T-helper 17 cell (primary cell): ENCODE results near the gene SS18L1. TPM values are rescaled to one million over a fixed set of nuclear protein-coding genes. Genes with fewer than 3 reads are reported as not detected.
"Not testable (repeated sequence)": the region's sequence is repeated elsewhere in the genome, so short reads cannot be mapped to it uniquely, and the experiment has no call there.

Experiments
- ATAC-seq: fragments of 150-1000 bp; cut with Tn5 transposase; 2 replicates; pipeline ENCODE4 v1.10.0; 2021; ENCODE audit warnings: mild to moderate bottlenecking, moderate library complexity
- DNase-seq, 3 donors: peaks; one replicate each; pipeline versions ENCODE4 v3.0.0 to v3.0.0-alpha.2; 2020 to 2021
- H3K9me3 ChIP-seq: one replicate; pipeline ENCODE4 v1.7.0; 2013; ENCODE audit warnings: low read length, mild to moderate bottlenecking; ENCODE audit not compliant: control insufficient read depth, poor library complexity, severe bottlenecking
- H3K27ac Mint-ChIP-seq: one replicate; pipeline ENCODE4 v1.8.0; 2022; ENCODE audit warnings: mild to moderate bottlenecking, moderate library complexity, mixed read lengths
- H3K27me3 Mint-ChIP-seq: one replicate; pipeline ENCODE4 v1.8.0; 2022; ENCODE audit warnings: mixed read lengths
- H3K36me3 Mint-ChIP-seq: one replicate; pipeline ENCODE4 v1.8.0; 2022; ENCODE audit warnings: low read depth, mixed read lengths
- H3K4me1 Mint-ChIP-seq: one replicate; pipeline ENCODE4 v1.8.0; 2022; ENCODE audit warnings: mild to moderate bottlenecking, mixed read lengths
- H3K4me3 Mint-ChIP-seq: one replicate; pipeline ENCODE4 v1.8.0; 2022; ENCODE audit warnings: mild to moderate bottlenecking, moderate library complexity, mixed read lengths
- total RNA-seq, 4 donors: library from RNA in 2 of 4; stranded (reverse) in 2 of 4; gene quantifications; one replicate each; pipeline ENCODE4 v1.2.3 and lab custom pipeline; 2022 to 2026

SS18L1 gene
- total RNA-seq, 2 donors from 2014 or later: 13.1 to 16.0 TPM

- peaks cover 32% of the 10 kb centered on the region for H3K4me1 Mint-ChIP-seq
- H3K27me3 Mint-ChIP-seq: no peaks in the 10 kb centered on the region
- DNase-seq (no peak), ATAC-seq (no peak)
- no peaks in the 10 kb centered on the region for H3K9me3 ChIP-seq
- no peaks in the 10 kb centered on the region for H3K36me3 Mint-ChIP-seq
- H3K27ac Mint-ChIP-seq: no peak overlapping the region
- H3K4me3 Mint-ChIP-seq: no peak overlapping the region
Measured at GRCh38 chr20:62146019-62146755, 2.6 kb downstream of the SS18L1 start.

- Mint-ChIP-seq H3K4me3 (no peak overlapping the region), H3K27me3 (no peaks in the 10 kb centered on the region), H3K4me1 (peaks cover 24% of the 10 kb centered on the region), H3K36me3 (no peaks in the 10 kb centered on the region), H3K27ac (no peak overlapping the region)
- no peaks in the 10 kb centered on the region for H3K9me3 ChIP-seq
- DNase-seq (no peak), ATAC-seq (no peak)
Measured at GRCh38 chr20:62147125-62147524, 3.6 kb downstream of the SS18L1 start.

- no peaks in the 10 kb centered on the region for H3K27me3 Mint-ChIP-seq
- H3K9me3 ChIP-seq: no peaks in the 10 kb centered on the region
- no peak overlapping the region for H3K27ac Mint-ChIP-seq
- DNase-seq: no peak
- no peak overlapping the region for H3K4me3 Mint-ChIP-seq
- ATAC-seq: no peak
- peaks cover 22% of the 10 kb centered on the region for H3K4me1 Mint-ChIP-seq
- no peaks in the 10 kb centered on the region for H3K36me3 Mint-ChIP-seq
Measured at GRCh38 chr20:62147528-62147927, 4.0 kb downstream of the SS18L1 start.

DNA sequence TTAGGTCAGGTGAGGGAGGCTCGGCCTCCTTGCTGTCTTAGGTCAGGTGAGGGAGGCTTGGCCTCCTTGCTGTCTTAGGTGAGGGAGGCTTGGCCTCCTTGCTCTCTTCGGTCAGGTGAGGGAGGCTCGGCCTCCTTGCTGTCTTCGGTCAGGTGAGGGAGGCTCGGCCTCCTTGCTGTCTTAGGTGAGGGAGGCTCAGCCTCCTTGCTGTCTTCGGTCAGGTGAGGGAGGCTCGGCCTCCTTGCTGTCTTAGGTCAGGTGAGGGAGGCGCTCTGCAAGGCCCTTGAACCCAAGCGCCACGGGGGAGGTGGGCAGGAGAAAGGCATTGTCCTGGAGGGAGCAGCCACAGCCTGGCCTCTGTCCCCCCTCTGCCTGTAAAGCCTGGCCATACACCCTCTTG is 4.8 kb downstream of the SS18L1 start:
- H3K9me3 ChIP-seq, ATAC-seq, H3K27me3 Mint-ChIP-seq, H3K36me3 Mint-ChIP-seq, H3K27ac Mint-ChIP-seq, H3K4me3 Mint-ChIP-seq, DNase-seq: not testable (repeated sequence)
- peaks cover 22% of the 10 kb centered on the region for H3K4me1 Mint-ChIP-seq

- DNase-seq: no peak
- peaks cover 22% of the 10 kb centered on the region for H3K4me1 Mint-ChIP-seq
- H3K36me3 Mint-ChIP-seq: peaks cover 2% of the 10 kb centered on the region
- no peak overlapping the region for H3K4me3 Mint-ChIP-seq
- H3K27me3 Mint-ChIP-seq: no peaks in the 10 kb centered on the region
- ATAC-seq: no peak
- peak overlapping the region; percentile 6 for H3K27ac Mint-ChIP-seq
- H3K9me3 ChIP-seq: no peaks in the 10 kb centered on the region
Measured at GRCh38 chr20:62148908-62149314, 5.3 kb downstream of the SS18L1 start.

DNA sequence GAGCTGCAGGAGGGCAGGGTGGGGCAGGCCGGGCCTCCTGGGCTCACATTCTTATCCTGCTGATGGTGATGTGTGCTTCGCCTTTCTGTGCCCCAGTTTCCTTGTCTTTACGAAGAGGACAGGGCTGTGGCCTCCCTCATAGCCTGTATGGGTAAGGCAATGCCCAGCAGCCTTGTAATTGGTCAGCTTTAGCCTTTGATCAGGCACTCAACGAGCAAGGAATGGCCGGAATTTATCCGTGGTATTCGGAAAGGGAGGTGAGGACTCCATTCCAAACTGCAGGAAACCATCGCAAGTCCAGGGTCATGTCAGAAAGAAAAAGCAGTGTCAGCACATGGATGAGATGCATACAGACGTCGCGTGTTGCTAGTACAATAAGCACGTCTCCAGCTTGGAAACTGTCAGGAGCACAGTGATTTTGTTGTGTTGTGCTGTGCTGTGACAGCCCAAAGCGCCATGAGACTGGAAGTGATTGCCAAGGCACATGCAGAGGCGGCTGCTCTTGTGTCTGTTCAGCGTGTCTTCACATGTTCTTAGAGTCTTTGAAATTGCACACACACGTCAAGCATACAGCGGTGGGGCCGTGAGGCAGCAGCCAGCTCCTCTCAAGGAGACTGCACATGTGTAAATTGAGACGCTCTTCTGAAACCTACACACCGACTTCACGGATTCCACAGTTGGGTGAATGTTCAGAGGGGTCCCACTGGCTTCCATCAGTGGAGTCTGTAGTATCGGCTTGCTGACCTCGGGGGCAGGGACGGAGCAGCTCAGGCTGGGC is 6.2 kb downstream of the SS18L1 start:
- DNase-seq: no peak
- Mint-ChIP-seq H3K4me3 (no peak overlapping the region), H3K27me3 (no peaks in the 10 kb centered on the region), H3K4me1 (peaks cover 18% of the 10 kb centered on the region), H3K27ac (peak overlapping the region; percentile 6), H3K36me3 (peaks cover 4% of the 10 kb centered on the region)
- no peaks in the 10 kb centered on the region for H3K9me3 ChIP-seq
- no peak for ATAC-seq

- H3K4me1 Mint-ChIP-seq: peaks cover 16% of the 10 kb centered on the region
Measured at GRCh38 chr20:62150310-62150575, 6.7 kb downstream of the SS18L1 start.

GRCh38 chr20:62151225-62151624 is 7.7 kb downstream of the SS18L1 start:
- Mint-ChIP-seq H3K27ac (no peak overlapping the region), H3K36me3 (peaks cover 7% of the 10 kb centered on the region), H3K4me1 (peaks cover 17% of the 10 kb centered on the region), H3K27me3 (no peaks in the 10 kb centered on the region), H3K4me3 (no peak overlapping the region)
- DNase-seq: no peak
- ATAC-seq: no peak
- no peaks in the 10 kb centered on the region for H3K9me3 ChIP-seq

More at GRCh38 chr20:62150310-62150575, 6.7 kb downstream of the SS18L1 start:
- Mint-ChIP-seq H3K27me3 (no peaks in the 10 kb centered on the region), H3K4me3 (no peak overlapping the region), H3K27ac (no peak overlapping the region), H3K36me3 (peaks cover 7% of the 10 kb centered on the region)
- H3K9me3 ChIP-seq: no peaks in the 10 kb centered on the region
- DNase-seq (no peak), ATAC-seq (no peak)

DNA sequence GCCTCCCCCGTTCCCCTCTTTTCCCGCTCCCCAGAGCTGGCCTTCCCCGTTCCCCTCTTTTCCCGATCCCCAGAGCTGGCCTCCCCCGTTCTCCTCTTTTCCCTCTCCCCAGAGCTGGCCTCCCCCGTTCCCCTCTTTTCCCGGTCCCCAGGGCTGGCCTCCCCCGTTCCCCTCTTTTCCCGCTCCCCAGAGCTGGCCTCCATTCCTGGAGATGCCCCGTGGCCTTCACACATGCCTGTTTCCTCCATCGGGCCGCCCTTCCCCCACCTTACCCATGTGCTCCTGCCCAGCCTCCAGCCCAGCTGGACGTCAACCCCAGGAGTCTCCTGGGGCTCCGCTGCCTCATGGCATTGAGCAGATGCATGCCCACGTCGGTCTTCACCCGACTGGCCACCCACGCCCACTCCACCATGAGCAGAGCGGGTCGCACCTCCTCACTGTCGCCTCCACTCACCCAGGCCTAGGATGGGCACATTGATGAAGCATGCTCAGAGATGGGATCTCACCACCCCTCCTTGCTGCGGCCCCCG is 8.3 kb downstream of the SS18L1 start:
- Mint-ChIP-seq H3K27me3 (no peaks in the 10 kb centered on the region), H3K27ac (no peak overlapping the region), H3K36me3 (peaks cover 7% of the 10 kb centered on the region), H3K4me1 (peaks cover 20% of the 10 kb centered on the region), H3K4me3 (no peak overlapping the region)
- ATAC-seq (no peak), DNase-seq (no peak)
- no peaks in the 10 kb centered on the region for H3K9me3 ChIP-seq

DNA sequence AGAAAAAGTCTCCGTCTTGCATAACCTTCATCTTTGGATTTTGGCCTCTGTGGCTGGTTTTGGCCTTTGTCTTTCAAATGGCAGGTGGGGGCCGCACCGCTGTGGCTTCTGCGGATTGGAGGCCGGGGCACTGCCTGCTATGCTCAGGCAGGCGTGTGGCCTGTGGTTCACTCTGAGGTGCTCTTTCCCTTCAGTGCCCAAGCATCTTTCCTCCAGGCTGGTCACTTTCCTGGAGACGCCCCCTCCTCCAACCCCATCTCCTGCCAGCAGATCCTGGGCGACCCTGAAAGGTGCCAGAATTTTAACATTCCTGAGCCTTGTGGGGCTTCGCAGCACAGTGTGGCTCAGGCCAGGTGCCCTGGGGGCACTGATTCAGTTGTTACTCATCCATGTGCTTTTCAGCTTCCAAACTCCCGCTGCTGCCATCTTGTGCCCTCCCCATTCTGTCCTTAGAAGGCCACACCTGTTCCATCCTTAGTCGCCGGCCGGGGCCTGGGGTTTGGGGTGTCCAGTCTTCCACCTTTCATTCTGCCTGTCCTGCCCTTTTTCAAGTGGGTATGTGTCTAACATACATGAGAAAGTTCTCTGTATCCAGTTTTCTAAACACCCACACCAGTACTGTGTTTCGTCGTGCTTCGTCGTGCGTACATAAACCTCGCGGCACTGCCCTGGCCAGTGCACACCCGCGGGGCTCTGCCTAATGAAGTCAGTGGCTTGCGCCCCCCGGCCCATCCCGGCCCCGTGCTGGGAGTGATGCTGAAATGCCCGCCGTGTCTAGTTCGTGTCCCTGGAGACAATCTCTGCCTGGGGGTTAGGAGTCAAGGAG is 12.1 kb downstream of the SS18L1 start:
- no peak for DNase-seq
- H3K4me1 Mint-ChIP-seq: peaks cover 17% of the 10 kb centered on the region
- no peaks in the 10 kb centered on the region for H3K9me3 ChIP-seq
- H3K36me3 Mint-ChIP-seq: peaks cover 7% of the 10 kb centered on the region
- H3K4me3 Mint-ChIP-seq: no peak overlapping the region
- ATAC-seq: no peak
- no peaks in the 10 kb centered on the region for H3K27me3 Mint-ChIP-seq
- no peak overlapping the region for H3K27ac Mint-ChIP-seq

GRCh38 chr20:62156254-62156556 is 12.6 kb downstream of the SS18L1 start:
- no peak for DNase-seq
- Mint-ChIP-seq H3K4me3 (no peak overlapping the region), H3K36me3 (peaks cover 7% of the 10 kb centered on the region), H3K27ac (no peak overlapping the region), H3K27me3 (no peaks in the 10 kb centered on the region), H3K4me1 (peaks cover 15% of the 10 kb centered on the region)
- ATAC-seq: no peak
- H3K9me3 ChIP-seq: no peaks in the 10 kb centered on the region

DNA sequence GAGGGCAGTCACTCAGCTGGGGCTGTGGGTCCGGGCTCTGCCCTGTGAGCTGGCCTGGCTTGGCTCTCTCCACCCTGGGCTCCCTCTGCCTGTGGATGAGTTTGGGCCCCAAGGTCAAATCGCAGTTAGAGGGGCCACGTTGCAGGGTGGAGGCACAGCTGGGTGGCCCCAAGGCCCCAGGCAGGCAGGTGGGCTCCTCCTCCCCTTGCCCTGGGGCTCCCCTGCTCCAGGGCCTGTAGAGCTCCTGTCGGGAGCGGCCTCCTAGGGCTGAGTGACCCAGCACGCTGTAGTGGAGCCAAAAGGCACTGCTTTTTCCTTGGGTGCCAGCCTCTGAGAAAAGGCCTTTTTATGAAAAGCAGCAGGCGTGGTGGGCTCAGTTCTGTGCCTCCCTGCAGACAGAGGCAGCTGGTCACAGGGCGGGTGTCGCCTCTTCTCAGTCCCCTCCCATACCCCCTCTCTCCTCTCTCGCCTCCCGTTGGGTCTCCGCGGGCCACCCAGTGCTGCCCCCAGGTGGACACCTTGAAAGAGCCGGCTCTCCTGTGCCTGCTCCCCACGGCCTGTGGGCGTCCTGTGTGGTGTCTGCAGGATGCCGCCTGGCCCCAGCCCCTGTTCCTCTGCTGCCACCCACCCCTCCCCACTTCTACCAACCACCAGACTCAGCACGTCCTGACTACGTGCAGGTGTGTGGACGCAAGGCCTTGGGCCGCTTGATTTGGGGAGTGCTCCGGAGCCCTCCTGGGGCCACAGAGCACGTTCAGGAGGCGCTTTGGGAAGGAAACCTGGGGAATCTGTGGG is 13.2 kb downstream of the SS18L1 start:
- H3K27me3 Mint-ChIP-seq: no peaks in the 10 kb centered on the region
- no peak overlapping the region for H3K27ac Mint-ChIP-seq
- H3K36me3 Mint-ChIP-seq: peaks cover 7% of the 10 kb centered on the region
- H3K4me3 Mint-ChIP-seq: no peak overlapping the region
- peak; percentile 57 to 68 (median 59) for DNase-seq
- peaks cover 14% of the 10 kb centered on the region for H3K4me1 Mint-ChIP-seq
- ATAC-seq: peak; percentile 91
- no peaks in the 10 kb centered on the region for H3K9me3 ChIP-seq
